D341Med (cell line): ENCODE data around the gene NOP10.

Experiments
- DNase-seq: peaks from one replicate; pipeline ENCODE4 v3.0.0; 2012; ENCODE audit warnings: low spot score

NOP10 gene

GRCh38 chr15:34330279-34330678, 12.7 kb downstream of the NOP10 start:
- no peak for DNase-seq

- DNase-seq: no peak
These were observed 13.9 kb downstream of the NOP10 start for GRCh38 chr15:34329006-34329405.

- no peak for DNase-seq
These were observed 15.0 kb downstream of the NOP10 start for GRCh38 chr15:34327906-34328305.

GRCh38 chr15:34325368-34325767, 17.6 kb downstream of the NOP10 start:
- DNase-seq: no peak

- DNase-seq: no peak
These were observed 18.0 kb downstream of the NOP10 start for GRCh38 chr15:34324933-34325332.

- no peak for DNase-seq
These were observed 19.7 kb downstream of the NOP10 start for GRCh38 chr15:34323217-34323616.

- peak; percentile 81 for DNase-seq
These were observed 24.5 kb downstream of the NOP10 start for GRCh38 chr15:34318277-34319079.

GRCh38 chr15:34314491-34315490, 28.1 kb downstream of the NOP10 start:
- no peak for DNase-seq

- no peak for DNase-seq
These were observed 31.4 kb downstream of the NOP10 start for GRCh38 chr15:34311563-34311962.

GRCh38 chr15:34304613-34305012, 38.3 kb downstream of the NOP10 start:
- DNase-seq: no peak

- no peak for DNase-seq
These were observed 41.9 kb downstream of the NOP10 start for GRCh38 chr15:34301058-34301457.

- no peak for DNase-seq
These were observed 45.9 kb downstream of the NOP10 start for GRCh38 chr15:34297059-34297458.

- no peak for DNase-seq
These were observed 50.3 kb downstream of the NOP10 start for GRCh38 chr15:34292621-34293020.
